AG09309 (cell line): Measurements from ENCODE around the gene SETD9.

Experiments
- DNase-seq: peaks from one replicate; pipeline ENCODE4 v3.0.0-alpha.2; 2010; ENCODE audit warnings: low read depth
- H3K4me3 ChIP-seq: 2 replicates; pipeline ENCODE4 v1.5.1; 2011; ENCODE audit warnings: mild to moderate bottlenecking, low read depth, low read length, moderate library complexity; ENCODE audit not compliant: control insufficient read depth
- CTCF ChIP-seq: IDR thresholded peaks from 2 replicates; pipeline ENCODE4 v1.5.1; 2011; ENCODE audit warnings: mild to moderate bottlenecking, low read depth, low read length, inconsistent platforms; ENCODE audit not compliant: insufficient read depth, control insufficient read depth; ENCODE audit errors: missing control alignments

Gene SETD9

DNA sequence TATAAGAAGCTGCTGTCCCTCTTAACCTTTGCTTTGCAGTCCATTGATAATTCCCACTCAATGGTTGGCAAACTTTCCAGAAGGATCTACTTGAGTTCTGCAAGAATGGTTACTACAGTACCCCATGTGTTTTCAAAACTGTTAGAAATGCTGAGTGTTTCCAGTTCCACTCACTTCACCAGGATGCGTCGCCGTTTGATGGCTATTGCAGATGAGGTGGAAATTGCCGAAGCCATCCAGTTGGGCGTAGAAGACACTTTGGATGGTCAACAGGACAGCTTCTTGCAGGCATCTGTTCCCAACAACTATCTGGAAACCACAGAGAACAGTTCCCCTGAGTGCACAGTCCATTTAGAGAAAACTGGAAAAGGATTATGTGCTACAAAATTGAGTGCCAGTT lies 27.8 kb upstream of the SETD9 start:
- DNase-seq: no peak
- no peak for TF ChIP-seq CTCF
- no peak overlapping the region for H3K4me3 ChIP-seq

DNA sequence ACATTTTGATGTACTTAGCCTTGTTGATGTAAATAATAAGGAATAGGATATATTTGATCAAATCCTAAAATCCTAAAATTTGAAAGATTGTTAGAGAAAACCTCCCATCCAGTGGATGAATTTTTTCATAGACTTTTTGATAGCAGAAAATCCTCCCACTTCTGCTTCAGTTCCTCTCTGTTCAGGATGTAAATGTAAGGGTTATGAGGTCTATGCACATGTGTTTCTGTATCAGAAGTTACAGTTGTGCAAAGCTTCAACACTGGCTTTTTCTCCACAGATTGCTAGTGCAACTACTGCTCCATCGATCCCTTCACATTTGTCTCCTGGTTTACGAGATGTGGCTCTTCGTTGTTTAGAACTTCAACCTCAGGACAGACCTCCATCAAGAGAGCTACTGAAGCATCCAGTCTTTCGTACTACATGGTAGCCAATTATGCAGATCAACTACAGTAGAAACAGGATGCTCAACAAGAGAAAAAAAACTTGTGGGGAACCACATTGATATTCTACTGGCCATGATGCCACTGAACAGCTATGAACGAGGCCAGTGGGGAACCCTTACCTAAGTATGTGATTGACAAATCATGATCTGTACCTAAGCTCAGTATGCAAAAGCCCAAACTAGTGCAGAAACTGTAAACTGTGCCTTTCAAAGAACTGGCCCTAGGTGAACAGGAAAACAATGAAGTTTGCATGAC lies 16.0 kb upstream of the SETD9 start:
- no peak overlapping the region for H3K4me3 ChIP-seq
- no peak for TF ChIP-seq CTCF
- no peak for DNase-seq

- no peak for DNase-seq
- no peak for TF ChIP-seq CTCF
- no peak overlapping the region for H3K4me3 ChIP-seq
Measured at GRCh38 chr5:56896763-56897162, 12.6 kb upstream of the SETD9 start.

- TF ChIP-seq CTCF: no peak
- DNase-seq: no peak
- H3K4me3 ChIP-seq: no peak overlapping the region
Measured at GRCh38 chr5:56898213-56898612, 11.2 kb upstream of the SETD9 start.

DNA sequence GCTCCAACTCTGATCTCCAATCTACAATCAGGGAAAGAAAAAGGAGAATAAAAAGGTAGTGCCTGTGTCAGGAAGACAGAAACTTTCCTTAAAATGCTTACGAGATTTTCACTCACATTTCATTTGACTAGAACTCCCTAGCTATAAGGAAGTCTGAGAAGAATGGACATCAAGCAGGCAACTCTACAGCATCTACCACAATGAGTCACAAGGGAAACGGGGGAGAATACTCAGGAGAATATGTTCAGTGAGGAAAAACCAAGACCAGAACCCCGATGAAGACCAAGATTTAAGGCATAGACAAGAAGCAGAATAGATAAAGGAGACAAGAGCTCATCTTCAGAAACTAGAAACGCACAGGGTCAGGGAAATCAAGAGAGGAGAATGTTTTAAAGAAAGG lies 9.0 kb upstream of the SETD9 start:
- no peak overlapping the region for H3K4me3 ChIP-seq
- TF ChIP-seq CTCF: no peak
- no peak for DNase-seq

DNA sequence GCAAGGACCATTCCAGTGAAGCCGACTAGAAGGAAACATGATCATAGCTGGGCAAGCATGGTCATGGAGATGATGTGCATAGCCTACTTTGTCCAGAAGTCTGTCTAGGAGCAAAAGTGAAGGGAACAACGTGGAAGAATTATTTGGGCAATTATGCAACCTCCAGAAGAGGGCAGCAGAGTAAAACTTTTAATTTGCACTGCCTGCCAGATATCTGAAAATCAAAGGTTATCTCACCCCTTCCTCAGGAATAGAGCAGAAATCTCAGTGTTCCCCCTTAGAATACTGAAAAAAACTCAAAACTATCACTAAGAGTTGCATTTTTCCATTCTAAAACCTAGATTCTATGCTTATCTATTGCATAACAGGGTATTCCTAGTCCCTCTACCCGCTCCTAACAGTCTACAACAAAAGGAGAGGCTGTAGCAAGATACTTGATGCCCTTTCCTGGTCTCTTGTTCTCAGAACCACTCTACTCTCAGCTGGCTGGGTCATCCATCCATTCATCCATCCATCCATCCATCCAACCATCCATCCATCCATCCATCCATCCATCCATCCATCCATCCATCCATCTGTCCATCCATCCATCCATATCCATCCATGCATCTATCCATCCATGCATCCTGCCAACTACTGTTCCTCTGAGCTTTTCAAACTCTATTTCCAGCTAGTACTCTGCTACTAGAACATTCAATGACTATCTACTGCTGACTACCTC lies 8.4 kb upstream of the SETD9 start:
- peak; percentile 73 for TF ChIP-seq CTCF
- no peak for DNase-seq
- no peak overlapping the region for H3K4me3 ChIP-seq
